Endothelial cell of umbilical vein (primary cell): ENCODE measurements around the gene NMT2. TPM values are rescaled to one million over a fixed set of nuclear protein-coding genes. Genes with fewer than 3 reads are reported as not detected.

Experiments used
- BruUV-seq: library from RNA; stranded (reverse); fragments of 400-500 nt; replicated peaks from 2 replicates; lab custom pipeline; 2021; lab: Mats Ljungman, UMichigan
- CTCF ChIA-PET: fragments of 300-600, 350-600 bp; sonication (Branson Sonifier 250); formaldehyde crosslinking; loops from one replicate; lab custom pipeline; 2021; ENCODE audit warnings: antibody characterized with exemption, inconsistent platforms; lab: Charles Lee
- POLR2A ChIA-PET: fragments of 300-600, 350-600 bp; sonication (Branson Sonifier 250); formaldehyde crosslinking; loops from one replicate; lab custom pipeline; 2021; ENCODE audit warnings: antibody characterized with exemption, inconsistent platforms; lab: Charles Lee
- DNase-seq: peaks from one replicate; pipeline ENCODE4 v3.0.0-alpha.2; 2011; ENCODE audit warnings: low read depth, low spot score
- FAIRE-seq: peaks from 2 replicates; lab custom pipeline; 2011; peaks lifted over from hg19 to GRCh38; lab: Jason Lieb, UNC
- H2AFZ ChIP-seq: 2 replicates; pipeline ENCODE4 v1.6.0; 2012; ENCODE audit warnings: low read depth, low read length, control low read depth, inconsistent platforms
- H3K27ac ChIP-seq: 2 replicates; pipeline ENCODE4 v1.5.1; 2011; ENCODE audit warnings: low read depth, mild to moderate bottlenecking, control low read depth, low read length, moderate library complexity; ENCODE audit not compliant: insufficient read depth
- H3K27me3 ChIP-seq, 2 experiments: 2 replicates each; pipeline versions ENCODE4 v1.6.0 to v1.6.1; 2011; ENCODE audit warnings: low read length in 2 of 2, mixed read lengths in 1 of 2; ENCODE audit not compliant: control insufficient read depth in 2 of 2, insufficient read depth in 2 of 2
- H3K36me3 ChIP-seq, 2 experiments: 2 replicates in 1 of 2; 3 replicates in 1 of 2; pipeline ENCODE4 v1.5.1; 2011; ENCODE audit warnings: low read length in 2 of 2, mild to moderate bottlenecking in 1 of 2, moderate library complexity in 1 of 2; ENCODE audit not compliant: control insufficient read depth in 2 of 2, insufficient read depth in 2 of 2; ENCODE audit errors: extremely low read depth in 1 of 2
- H3K4me1 ChIP-seq: 3 replicates; pipeline ENCODE4 v1.5.1; 2011; ENCODE audit warnings: mild to moderate bottlenecking, low read length; ENCODE audit not compliant: control insufficient read depth, insufficient read depth; ENCODE audit errors: extremely low read depth
- H3K4me2 ChIP-seq: 2 replicates; pipeline ENCODE4 v1.6.1; 2011; ENCODE audit warnings: low read length, control low read depth, mixed read lengths; ENCODE audit not compliant: insufficient read depth
- H3K4me3 ChIP-seq, 3 experiments: fragments of 200-600 bp in 1 of 3; sonication (generic), shearing (Covaris generic) in 1 of 3; replicated peaks in 1 of 3; 2 replicates each; pipeline ENCODE4 v1.5.1; 2011 to 2016; ENCODE audit warnings: control low read depth in 3 of 3, low read length in 3 of 3, mild to moderate bottlenecking in 2 of 3, inconsistent platforms in 1 of 3, low read depth in 1 of 3, moderate library complexity in 1 of 3; ENCODE audit not compliant: insufficient read depth in 1 of 3
- H3K79me2 ChIP-seq: 2 replicates; pipeline ENCODE4 v1.6.0; 2012; ENCODE audit warnings: low read length, inconsistent platforms; ENCODE audit not compliant: control insufficient read depth, insufficient read depth
- H3K9ac ChIP-seq: replicated peaks from 2 replicates; pipeline ENCODE3; 2011; ENCODE audit warnings: low read length, control low read depth; ENCODE audit not compliant: insufficient read depth; ENCODE audit errors: extremely low read depth
- H3K9me1 ChIP-seq: replicated peaks from 3 replicates; pipeline ENCODE4 v1.6.0; 2011; ENCODE audit warnings: mild to moderate bottlenecking, low read length; ENCODE audit not compliant: control insufficient read depth, insufficient read depth; ENCODE audit errors: extremely low read depth
- H3K9me3 ChIP-seq: replicated peaks from 2 replicates; pipeline ENCODE4 v1.5.1; 2012; ENCODE audit warnings: low read length, inconsistent platforms; ENCODE audit not compliant: control insufficient read depth, insufficient read depth
- H4K20me1 ChIP-seq: replicated peaks from 2 replicates; pipeline ENCODE3; 2011; ENCODE audit warnings: mild to moderate bottlenecking, low read length; ENCODE audit not compliant: control insufficient read depth, insufficient read depth; ENCODE audit errors: extremely low read depth
- CTCF ChIP-seq, 2 donors: IDR thresholded peaks; 1 replicate in 1 of 2; 2 replicates in 1 of 2; pipeline ENCODE4 v1.5.1; 2011; ENCODE audit warnings: low read length in 2 of 2, mild to moderate bottlenecking in 2 of 2, moderate library complexity in 2 of 2, control low read depth in 1 of 2, inconsistent platforms in 1 of 2, low read depth in 1 of 2; ENCODE audit not compliant: insufficient read depth in 1 of 2; ENCODE audit errors: extremely low read depth in 1 of 2
- EZH2 ChIP-seq: IDR thresholded peaks from 2 replicates; pipeline ENCODE4 v1.6.1; 2012; ENCODE audit warnings: borderline replicate concordance, low read depth, mild to moderate bottlenecking, moderate library complexity, low read length, inconsistent platforms; ENCODE audit not compliant: severe bottlenecking
- FOS ChIP-seq: IDR thresholded peaks from 2 replicates; pipeline ENCODE4 v1.6.1; 2011; ENCODE audit warnings: mild to moderate bottlenecking, low read length, moderate library complexity, borderline replicate concordance; ENCODE audit not compliant: insufficient read depth
- GATA2 ChIP-seq: IDR thresholded peaks from 2 replicates; pipeline ENCODE4 v1.7.0; 2011; ENCODE audit warnings: low read depth, mild to moderate bottlenecking, moderate library complexity, mixed read lengths, low read length; ENCODE audit not compliant: insufficient read length, insufficient read depth
- JUN ChIP-seq: IDR thresholded peaks from 2 replicates; pipeline ENCODE4 v1.6.1; 2011; ENCODE audit warnings: borderline replicate concordance, low read depth; ENCODE audit not compliant: insufficient read length, insufficient read depth
- MAX ChIP-seq: IDR thresholded peaks from 2 replicates; pipeline ENCODE4 v1.6.1; 2011; ENCODE audit not compliant: insufficient read depth, insufficient read length
- MYC ChIP-seq: IDR thresholded peaks from one replicate; pipeline ENCODE4 v1.6.1; 2011; ENCODE audit warnings: mild to moderate bottlenecking, low read depth, low read length
- POLR2A ChIP-seq: IDR thresholded peaks from 2 replicates; pipeline ENCODE4 v1.6.1; 2012; ENCODE audit warnings: low read depth, mild to moderate bottlenecking, control low read depth, low read length
- POLR2AphosphoS5 ChIP-seq: IDR thresholded peaks from 2 replicates; pipeline ENCODE4 v1.6.1; 2012; ENCODE audit warnings: low read depth, mild to moderate bottlenecking, control low read depth, low read length, moderate library complexity; ENCODE audit not compliant: insufficient read depth
- dilution Hi-C: fragments of 300-500 bp; cut with MboI; formaldehyde crosslinking; loops from one replicate; pipeline ENCODE4 v1.15.0; 2019; ENCODE audit warnings: low sequenced_read_pairs; ENCODE audit not compliant: extremely low pct_ligation_motif_present
- intact Hi-C: fragments of 100-400 bp; cut with micrococcal nuclease; formaldehyde crosslinking; loops from one replicate; pipeline ENCODE4 v1.10.0; 2022
- polyA plus RNA-seq, 4 experiments: library from polyadenylated mRNA; depleted of rRNA in 3 of 4; stranded (reverse) in 3 of 4; unstranded in 1 of 4; fragments of >200 nt; gene quantifications; 2 replicates each; pipeline versions ENCODE4 v1.2.1 to v1.2.3, GENCODE V29; 2011 to 2012; ENCODE audit warnings: missing spikeins in 1 of 4
- total RNA-seq: library from RNA; stranded (reverse); gene quantifications from 2 replicates; pipeline ENCODE4 v1.2.3, GENCODE V29; 2021

The NMT2 gene
- total and polyA plus RNA-seq, 2 donors (not counting 3 experiments of a cell fraction or from before 2014, with no cell fraction given) = 39.0 to 109 TPM

GRCh38 chr10:15196021-15196834, 27.7 kb upstream of the NMT2 start:
- Histone ChIP-seq H3K9me1 (no peaks in the 10 kb centered on the region), H3K9me3 (no peaks in the 10 kb centered on the region), H3K27me3 (no peaks in the 10 kb centered on the region), H3K27ac (peak overlapping the region; percentile 86), H3K4me2 (peak overlapping the region; percentile 54), H4K20me1 (no peaks in the 10 kb centered on the region), H3K4me3 (no peak overlapping the region), H3K36me3 (no peaks in the 10 kb centered on the region), H3K4me1 (peaks cover 49% of the 10 kb centered on the region), H3K9ac (peak overlapping the region; percentile 41), H3K79me2 (no peaks in the 10 kb centered on the region), H2AFZ (no peak overlapping the region)
- TF ChIP-seq MYC (no peak), GATA2 (peak; percentile 2), CTCF (IDR thresholded peaks at IDR 0.05; ENCODE audit: extremely low read depth in 1 of 2, insufficient read depth in 1 of 2, low read depth in 1 of 2, low read length in 2 of 2) (no peak), FOS (no peak), JUN (no peak), POLR2AphosphoS5 (no peak), POLR2A (peak; percentile 13), MAX (no peak), EZH2 (no peak)
- FAIRE-seq (no peak), DNase-seq (no peak)
- intact Hi-C loops (no loop called here), dilution Hi-C loops (no loop called here)
- TSS peak; percentile 58 for BruUV-seq
- CTCF ChIA-PET = interaction anchor here (1.2 to 2.5 kb wide), 3 partner anchors 15 to 175 kb away, joined by 3 to 21 read pairs (median 9); partner anchors contain the start of genes FAM171A1 and NMT2
- POLR2A ChIA-PET = interaction anchor here (3.2 kb wide), 1 partner anchor 28 kb away, joined by 16 read pairs; the partner anchor contains the start of gene NMT2
